ENCODE measurements around the gene PRSS35. TPM values are rescaled to one million over a fixed set of nuclear protein-coding genes. Genes with fewer than 3 reads are reported as not detected.

The PRSS35 gene
- total RNA-seq, 1 donor from 2014 or later: 3.7 TPM

DNA sequence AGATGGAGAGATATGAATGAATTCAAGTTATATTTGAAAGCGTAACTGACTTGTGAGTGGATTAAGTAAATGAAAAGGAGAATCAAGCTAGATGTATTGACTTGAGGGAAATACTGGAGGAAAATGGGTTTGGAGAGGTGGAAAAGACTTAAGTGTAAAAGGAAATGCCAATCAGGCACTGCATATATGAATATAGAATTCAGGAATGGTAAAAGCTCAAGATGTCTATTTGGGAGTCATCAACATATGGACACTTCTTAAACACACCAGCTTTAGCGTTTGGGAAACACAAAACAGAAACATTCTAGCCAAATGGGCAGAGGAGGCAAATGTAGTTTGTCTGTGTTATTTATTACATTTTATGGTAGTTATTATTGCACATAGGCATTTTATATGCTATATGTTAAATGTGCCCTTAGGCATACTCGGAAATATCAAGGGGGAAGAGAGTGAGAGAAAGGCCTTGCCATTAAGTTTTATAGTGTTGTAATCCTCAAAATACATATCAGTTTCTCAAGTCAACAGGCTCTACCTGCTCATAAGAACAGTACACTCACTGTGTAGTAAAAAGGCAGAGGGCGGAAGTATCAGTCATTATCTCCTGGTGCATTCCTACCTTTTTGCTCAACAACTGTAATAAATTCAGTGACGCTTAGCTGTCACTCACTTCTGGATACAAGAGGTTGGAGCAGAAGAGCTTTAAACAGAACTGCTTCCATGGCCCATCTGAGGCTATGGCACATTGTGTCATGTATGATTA is 47.8 kb upstream of the PRSS35 start:
- no peak for DNase-seq (ENCODE audit: low read depth)
- Histone ChIP-seq H4K20me1 (ENCODE audit: insufficient read depth, low read length) (no peaks in the 10 kb centered on the region), H3K4me1 (ENCODE audit: insufficient read depth, low read length) (no peaks in the 10 kb centered on the region), H3K36me3 (ENCODE audit: insufficient read depth, low read length) (no peaks in the 10 kb centered on the region), H2AFZ (ENCODE audit: low read depth, low read length) (no peak overlapping the region), H3K4me2 (ENCODE audit: low read length) (no peak overlapping the region), H3K9me3 (ENCODE audit: insufficient read depth, low read depth, low read length) (no peaks in the 10 kb centered on the region), H3K79me2 (ENCODE audit: insufficient read depth, low read length) (no peaks in the 10 kb centered on the region), H3K27ac (ENCODE audit: low read depth, low read length) (no peak overlapping the region), H3K9ac (ENCODE audit: low read length) (no peak overlapping the region), H3K27me3 (ENCODE audit: insufficient read depth, low read length) (no peaks in the 10 kb centered on the region), H3K4me3 (ENCODE audit: insufficient read depth, low read depth, low read length) (no peak overlapping the region)
- TF ChIP-seq CTCF (IDR thresholded peaks at IDR 0.05; ENCODE audit: insufficient read depth, low read depth, low read length) (no peak), EZH2 (IDR thresholded peaks at IDR 0.05; ENCODE audit: insufficient read depth, low read length) (no peak)
- no peaks in the 10 kb centered on the region for H3K9me3 Mint-ChIP-seq (ENCODE audit: unreplicated experiment)
- H3K4me1 Mint-ChIP-seq (ENCODE audit: low read depth, unreplicated experiment): peaks cover 3% of the 10 kb centered on the region
- no peaks in the 10 kb centered on the region for H3K36me3 Mint-ChIP-seq (ENCODE audit: low read depth, unreplicated experiment)
- no peak overlapping the region for H3K4me3 Mint-ChIP-seq (ENCODE audit: unreplicated experiment)
- H3K27ac Mint-ChIP-seq (ENCODE audit: unreplicated experiment): no peak overlapping the region
- H3K27me3 Mint-ChIP-seq (ENCODE audit: low read depth, unreplicated experiment): peaks cover 3% of the 10 kb centered on the region
- FAIRE-seq: no peak

DNA sequence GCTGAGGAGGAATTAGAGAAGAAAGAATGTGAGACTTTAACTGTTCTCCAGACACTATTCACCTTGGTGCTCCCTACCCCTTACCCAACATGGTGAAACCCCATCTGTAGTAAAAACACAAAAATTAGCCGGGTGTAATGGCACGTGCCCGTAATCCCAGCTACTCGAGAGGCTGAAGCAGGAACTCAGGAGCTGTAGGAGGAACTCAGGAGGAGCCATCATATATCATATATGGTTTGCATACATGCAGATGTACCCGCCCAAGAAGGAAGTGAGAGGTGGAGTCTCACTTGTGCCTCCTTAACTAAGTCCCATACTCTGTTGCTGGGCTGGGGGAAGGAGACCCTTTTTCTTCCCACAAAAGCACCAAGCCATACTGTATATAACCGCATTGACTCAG is 46.0 kb upstream of the PRSS35 start:
- Histone ChIP-seq H4K20me1 (ENCODE audit: insufficient read depth, low read length) (no peaks in the 10 kb centered on the region), H2AFZ (ENCODE audit: low read depth, low read length) (no peak overlapping the region), H3K27me3 (ENCODE audit: insufficient read depth, low read length) (no peaks in the 10 kb centered on the region), H3K9ac (ENCODE audit: low read length) (no peak overlapping the region), H3K79me2 (ENCODE audit: insufficient read depth, low read length) (no peaks in the 10 kb centered on the region), H3K4me3 (ENCODE audit: insufficient read depth, low read depth, low read length) (no peak overlapping the region), H3K27ac (ENCODE audit: low read depth, low read length) (no peak overlapping the region), H3K9me3 (ENCODE audit: insufficient read depth, low read depth, low read length) (no peaks in the 10 kb centered on the region), H3K4me2 (ENCODE audit: low read length) (no peak overlapping the region), H3K36me3 (ENCODE audit: insufficient read depth, low read length) (no peaks in the 10 kb centered on the region), H3K4me1 (ENCODE audit: insufficient read depth, low read length) (no peaks in the 10 kb centered on the region)
- no peaks in the 10 kb centered on the region for H3K36me3 Mint-ChIP-seq (ENCODE audit: low read depth, unreplicated experiment)
- no peaks in the 10 kb centered on the region for H3K9me3 Mint-ChIP-seq (ENCODE audit: unreplicated experiment)
- DNase-seq (ENCODE audit: low read depth): no peak
- H3K4me1 Mint-ChIP-seq (ENCODE audit: low read depth, unreplicated experiment): peaks cover 3% of the 10 kb centered on the region
- TF ChIP-seq EZH2 (IDR thresholded peaks at IDR 0.05; ENCODE audit: insufficient read depth, low read length) (no peak), CTCF (IDR thresholded peaks at IDR 0.05; ENCODE audit: insufficient read depth, low read depth, low read length) (no peak)
- no peak overlapping the region for H3K4me3 Mint-ChIP-seq (ENCODE audit: unreplicated experiment)
- FAIRE-seq: no peak
- peaks cover 3% of the 10 kb centered on the region for H3K27me3 Mint-ChIP-seq (ENCODE audit: low read depth, unreplicated experiment)
- H3K27ac Mint-ChIP-seq (ENCODE audit: unreplicated experiment): no peak overlapping the region

GRCh38 chr6:83467620-83468036 is 44.7 kb upstream of the PRSS35 start:
- Histone ChIP-seq H2AFZ (ENCODE audit: low read depth, low read length) (no peak overlapping the region), H4K20me1 (ENCODE audit: insufficient read depth, low read length) (no peaks in the 10 kb centered on the region), H3K36me3 (ENCODE audit: insufficient read depth, low read length) (no peaks in the 10 kb centered on the region), H3K79me2 (ENCODE audit: insufficient read depth, low read length) (no peaks in the 10 kb centered on the region), H3K4me1 (ENCODE audit: insufficient read depth, low read length) (no peaks in the 10 kb centered on the region), H3K9ac (ENCODE audit: low read length) (no peak overlapping the region), H3K4me3 (ENCODE audit: insufficient read depth, low read depth, low read length) (no peak overlapping the region), H3K9me3 (ENCODE audit: insufficient read depth, low read depth, low read length) (no peaks in the 10 kb centered on the region), H3K27ac (ENCODE audit: low read depth, low read length) (no peak overlapping the region), H3K27me3 (ENCODE audit: insufficient read depth, low read length) (no peaks in the 10 kb centered on the region), H3K4me2 (ENCODE audit: low read length) (no peak overlapping the region)
- peaks cover 6% of the 10 kb centered on the region for H3K27me3 Mint-ChIP-seq (ENCODE audit: low read depth, unreplicated experiment)
- TF ChIP-seq EZH2 (IDR thresholded peaks at IDR 0.05; ENCODE audit: insufficient read depth, low read length): no peak
- TF ChIP-seq CTCF (IDR thresholded peaks at IDR 0.05; ENCODE audit: insufficient read depth, low read depth, low read length): no peak
- H3K36me3 Mint-ChIP-seq (ENCODE audit: low read depth, unreplicated experiment): no peaks in the 10 kb centered on the region
- FAIRE-seq: no peak
- no peak overlapping the region for H3K4me3 Mint-ChIP-seq (ENCODE audit: unreplicated experiment)
- peaks cover 1% of the 10 kb centered on the region for H3K4me1 Mint-ChIP-seq (ENCODE audit: low read depth, unreplicated experiment)
- H3K27ac Mint-ChIP-seq (ENCODE audit: unreplicated experiment): no peak overlapping the region
- DNase-seq (ENCODE audit: low read depth): no peak
- no peaks in the 10 kb centered on the region for H3K9me3 Mint-ChIP-seq (ENCODE audit: unreplicated experiment)

All from astrocyte (in vitro differentiated cells and primary cell).